HG02571 (cell line): ENCODE measurements around the gene MORN3.

Source experiments
- ATAC-seq: cut with Tn5 transposase; IDR thresholded peaks from one replicate; pipeline ENCODE4 v1.9.1; 2021; ENCODE audit warnings: mild to moderate bottlenecking, moderate library complexity; ENCODE audit not compliant: unreplicated experiment

MORN3 gene

GRCh38 chr12:121610239-121611149, 59.0 kb downstream of the MORN3 start:
- no peak for ATAC-seq

- ATAC-seq = no peak
Observed at GRCh38 chr12:121608301-121608700, 61.2 kb downstream of the MORN3 start.

GRCh38 chr12:121603581-121603980, 65.9 kb downstream of the MORN3 start:
- ATAC-seq = no peak

- ATAC-seq = no peak
Observed at GRCh38 chr12:121602766-121603165, 66.7 kb downstream of the MORN3 start.

- no peak for ATAC-seq
Observed at GRCh38 chr12:121600702-121601336, 68.6 kb downstream of the MORN3 start.
